Measurements from ENCODE around the gene PLEKHA6.
"Not testable (repeated sequence)": the region's sequence is repeated elsewhere in the genome, so short reads cannot be mapped to it uniquely, and the experiment has no call there.

The PLEKHA6 gene

DNA sequence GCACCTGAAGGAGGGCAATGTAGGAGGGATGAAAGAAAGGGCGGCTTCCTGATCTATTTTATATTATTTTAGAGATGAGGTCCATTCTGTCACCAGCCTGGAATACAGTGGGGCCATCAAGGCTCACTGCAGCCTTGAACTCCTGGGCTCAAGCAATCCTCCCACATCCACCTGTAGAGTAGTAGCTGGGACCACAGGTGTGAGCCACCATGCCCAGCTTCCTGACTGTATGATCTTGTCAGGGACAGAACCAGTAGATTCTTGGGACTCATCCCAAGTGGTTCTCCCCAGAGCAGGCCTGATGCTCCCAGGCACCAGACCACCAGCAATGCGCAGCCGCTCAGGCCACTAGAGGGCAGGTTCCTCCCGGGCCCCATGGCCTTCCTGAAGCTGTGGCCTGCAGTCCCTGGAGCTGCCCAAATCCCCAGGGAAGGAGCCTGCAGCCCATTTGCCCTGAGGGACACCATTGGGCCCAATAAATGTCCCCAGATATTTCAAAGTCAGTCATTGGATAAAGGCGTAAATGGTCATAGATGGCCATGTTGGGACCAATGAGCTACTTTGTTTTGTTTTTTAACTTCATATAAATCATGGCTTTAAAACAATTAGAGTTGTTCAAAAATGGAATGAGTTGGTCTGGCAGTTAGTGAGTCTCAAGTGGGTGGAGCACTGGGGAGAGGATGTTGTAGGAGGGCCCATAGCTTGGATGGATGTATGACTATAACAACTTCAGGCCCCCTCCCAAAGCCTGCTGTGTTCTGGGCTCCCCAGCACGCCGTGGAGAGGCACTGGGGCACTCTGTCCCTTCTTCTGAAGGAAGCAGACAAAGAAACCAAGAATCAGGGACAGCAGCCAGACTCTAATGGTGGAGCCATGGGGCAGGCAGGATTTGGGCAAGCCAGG is 101.3 kb downstream of the PLEKHA6 start:
- DNase-seq = peak; percentile 69

DNA sequence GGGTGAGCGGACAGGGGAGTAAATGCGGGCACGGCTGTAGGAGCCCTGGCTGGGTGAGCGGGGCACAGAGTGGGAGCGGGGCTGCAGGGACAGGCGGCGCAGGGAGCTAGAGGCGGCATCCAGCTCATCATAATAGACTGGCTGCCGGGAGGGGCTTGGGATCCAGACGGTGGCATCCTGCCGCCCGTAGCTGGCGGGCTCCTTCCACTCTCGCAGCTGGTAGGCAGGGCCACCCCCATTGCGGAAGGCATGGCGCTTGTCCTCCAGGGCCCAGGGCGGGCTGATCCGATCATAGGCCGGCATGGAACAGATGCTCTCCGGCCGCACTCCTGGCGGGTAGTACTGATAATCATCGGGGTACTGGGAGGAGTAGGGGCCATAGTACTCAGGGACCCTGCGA is 102.3 kb downstream of the PLEKHA6 start:
- DNase-seq = no peak

GRCh38 chr1:204256531-204256930 is 103.2 kb downstream of the PLEKHA6 start:
- no peak for DNase-seq

DNA sequence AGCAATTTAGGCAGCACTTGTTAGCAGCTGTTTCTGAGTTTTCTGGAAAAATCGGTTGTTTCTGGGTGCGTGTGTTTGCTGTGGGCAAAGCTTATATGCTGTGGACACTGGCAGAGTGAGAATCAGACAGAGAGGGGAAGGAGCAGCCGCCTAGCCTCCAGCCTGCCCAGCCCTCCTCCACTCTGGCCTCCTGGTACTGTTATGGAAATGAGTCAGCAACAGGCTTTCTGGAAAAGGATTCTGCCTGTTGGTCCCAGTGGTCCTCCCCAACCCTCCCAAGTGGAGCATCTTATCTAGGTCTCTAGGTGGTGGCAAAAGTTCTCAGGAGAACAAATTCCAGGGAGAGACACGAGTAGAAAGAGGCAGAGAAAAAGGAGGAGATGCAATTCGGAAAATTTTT is 103.8 kb downstream of the PLEKHA6 start:
- DNase-seq = no peak

DNA sequence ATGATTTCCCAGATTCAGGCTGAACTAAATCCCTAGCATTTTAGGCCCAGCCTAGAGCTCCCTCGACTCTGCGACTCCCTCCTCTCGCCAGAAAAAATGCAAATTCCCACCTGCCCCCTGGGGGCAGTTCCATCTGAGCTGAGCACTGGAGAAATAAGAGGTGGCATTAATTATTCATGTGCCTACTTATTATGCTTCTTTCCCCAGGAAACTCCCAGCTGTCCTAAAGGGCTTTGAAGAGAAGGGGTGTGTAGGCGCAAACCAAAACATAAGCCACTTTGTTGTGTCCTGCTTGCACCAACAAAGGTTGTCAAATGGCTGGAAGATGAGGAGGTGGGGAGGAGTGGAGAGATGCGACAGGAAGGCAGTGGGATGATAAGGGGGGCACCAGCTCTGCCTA is 104.5 kb downstream of the PLEKHA6 start:
- DNase-seq = no peak

- DNase-seq = no peak
Observed at GRCh38 chr1:204254031-204254661, 105.6 kb downstream of the PLEKHA6 start.

GRCh38 chr1:204251926-204252689 is 107.6 kb downstream of the PLEKHA6 start:
- DNase-seq = no peak

- no peak for DNase-seq
Observed at GRCh38 chr1:204251286-204251685, 108.4 kb downstream of the PLEKHA6 start.

DNA sequence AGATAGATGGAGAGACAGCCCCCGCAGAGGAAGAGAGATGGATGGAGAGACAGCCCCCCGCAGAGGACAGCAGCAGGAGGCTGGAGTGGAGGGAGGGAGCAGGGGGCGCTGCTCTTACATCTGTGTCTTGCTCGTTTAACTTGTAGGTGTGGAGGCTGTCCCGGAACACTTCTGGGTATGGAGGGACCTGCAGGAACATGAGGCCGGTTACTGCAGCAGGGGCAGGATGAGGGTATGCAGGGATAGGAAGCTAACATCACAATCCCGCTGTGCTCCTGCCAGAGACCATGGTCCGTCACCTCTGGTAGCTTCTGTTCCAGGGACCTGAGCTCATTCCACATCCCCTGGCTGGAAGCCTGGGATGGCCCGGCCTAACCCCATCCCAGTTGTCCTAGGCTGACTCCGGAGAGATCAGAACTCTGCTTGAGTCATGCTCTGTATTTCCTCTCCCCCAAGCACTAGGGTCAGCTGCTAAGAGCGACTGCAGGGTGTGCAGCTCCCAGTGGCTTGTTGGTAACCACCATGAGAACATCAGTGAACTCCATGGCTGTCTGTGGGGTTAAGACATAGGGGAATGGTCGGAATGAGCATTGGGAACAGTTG is 109.2 kb downstream of the PLEKHA6 start:
- no peak for DNase-seq

- DNase-seq = no peak
Observed at GRCh38 chr1:204249736-204250427, 109.8 kb downstream of the PLEKHA6 start.

DNA sequence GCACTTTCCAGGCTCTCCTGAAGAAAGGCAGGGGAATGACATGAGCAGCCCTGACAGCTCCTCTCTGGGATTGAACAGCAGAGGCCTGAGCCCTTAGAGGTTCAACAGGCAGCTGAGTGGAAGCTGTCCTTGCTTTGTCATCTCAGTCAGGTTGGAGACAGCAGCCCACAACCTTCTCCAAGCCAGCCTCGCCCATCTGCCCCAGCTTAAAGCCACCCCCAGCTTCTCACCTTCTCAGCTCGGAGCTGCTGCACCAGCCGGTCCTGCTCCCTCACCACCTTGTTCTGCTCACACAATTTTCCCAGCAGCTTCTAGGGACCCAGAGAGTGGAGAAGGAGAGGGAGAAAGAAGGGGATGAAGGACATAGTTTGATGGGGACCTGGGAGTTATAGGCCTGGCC is 110.8 kb downstream of the PLEKHA6 start:
- DNase-seq = no peak

- DNase-seq = no peak
Observed at GRCh38 chr1:204246876-204247275, 112.9 kb downstream of the PLEKHA6 start.

GRCh38 chr1:204242920-204243319 is 116.8 kb downstream of the PLEKHA6 start:
- no peak for DNase-seq

GRCh38 chr1:204241914-204242313 is 117.8 kb downstream of the PLEKHA6 start:
- DNase-seq = no peak

- DNase-seq = no peak
Observed at GRCh38 chr1:204241050-204241449, 118.7 kb downstream of the PLEKHA6 start.

- DNase-seq = no peak
Observed at GRCh38 chr1:204240233-204240632, 119.5 kb downstream of the PLEKHA6 start.

- DNase-seq = not testable (repeated sequence)
Observed at GRCh38 chr1:204239401-204239800, 120.3 kb downstream of the PLEKHA6 start.

- DNase-seq = not testable (repeated sequence)
Observed at GRCh38 chr1:204238520-204238919, 121.2 kb downstream of the PLEKHA6 start.

DNA sequence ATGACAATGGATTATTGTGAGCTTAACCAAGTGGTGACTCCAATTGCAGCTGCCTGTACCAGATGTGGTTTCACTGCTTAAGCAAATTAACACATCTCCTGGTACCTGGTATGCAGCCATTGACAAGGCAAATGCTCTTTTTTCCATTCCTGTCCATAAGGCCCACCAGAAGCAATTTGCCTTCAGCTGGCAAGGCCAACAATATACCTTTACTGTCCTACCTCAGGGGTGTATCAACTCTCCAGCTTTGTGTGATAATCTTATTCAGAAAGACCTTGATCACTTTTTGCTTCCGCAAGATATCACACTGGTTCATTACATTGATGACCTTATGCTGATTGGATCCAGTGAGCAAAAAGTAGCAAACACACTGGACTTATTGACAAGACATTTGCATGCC is 122.2 kb downstream of the PLEKHA6 start:
- not testable (repeated sequence) for DNase-seq

GRCh38 chr1:204232526-204232925 is 127.2 kb downstream of the PLEKHA6 start:
- DNase-seq = no peak

DNA sequence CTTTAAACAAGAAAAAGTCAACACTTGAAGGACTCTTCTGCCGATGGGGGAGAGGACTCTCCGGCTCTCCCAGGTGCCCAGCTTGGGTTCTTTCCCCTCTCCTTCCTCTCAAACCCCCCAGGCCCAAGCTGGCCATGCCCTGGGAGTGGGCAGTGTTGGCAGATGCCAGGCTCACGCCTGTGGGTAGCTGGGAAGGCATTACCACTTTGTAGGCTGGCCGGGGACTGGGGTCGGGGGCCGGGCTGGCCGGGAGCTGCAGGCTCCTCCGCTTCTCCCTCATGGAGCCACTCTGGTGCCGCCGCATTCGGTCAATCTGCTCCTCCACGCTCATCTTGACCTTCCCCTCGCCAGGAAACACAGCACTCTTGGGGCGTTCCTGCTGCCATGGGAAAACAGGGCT is 129.5 kb downstream of the PLEKHA6 start:
- DNase-seq = no peak

DNA sequence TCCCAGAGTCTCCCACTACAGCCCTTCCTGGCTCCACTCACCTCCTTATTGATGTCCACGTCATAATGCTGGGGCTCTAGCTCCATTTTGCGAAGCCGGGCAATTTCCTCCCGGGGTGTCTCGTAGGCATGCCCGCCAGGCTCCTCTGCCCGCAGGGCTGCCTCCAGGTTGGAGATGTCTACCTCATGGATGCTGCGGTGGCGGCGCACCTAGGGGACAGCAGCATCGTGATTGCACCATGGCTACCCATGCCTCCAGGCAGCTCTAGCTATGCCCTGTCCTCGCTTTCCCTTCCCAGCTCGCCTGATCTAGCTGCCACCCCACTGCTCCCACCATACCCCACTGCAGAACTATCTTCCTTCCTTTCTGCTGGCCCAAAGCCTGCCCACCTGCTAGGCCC is 130.8 kb downstream of the PLEKHA6 start:
- no peak for DNase-seq
